Activated T-helper 2 cell treated with anti-CD3 and anti-CD28 coated beads, Interferon-gamma antibody, Interleukin-2, Interleukin-4, amounts not matched to agents 10 μg/mL and 5 μg/mL and 100 μg/mL, durations not matched to agents 14 hours and 24 hours and 36 hours (primary cell): ENCODE measurements around the gene STING1. TPM values are rescaled to one million over a fixed set of nuclear protein-coding genes. Genes with fewer than 3 reads are reported as not detected.
"Not testable (repeated sequence)": the region's sequence is repeated elsewhere in the genome, so short reads cannot be mapped to it uniquely, and the experiment has no call there.

Experiments used
- DNase-seq: peaks from one replicate; pipeline ENCODE4 v3.0.0; 2021; ENCODE audit warnings: low spot score
- H3K27ac Mint-ChIP-seq: one replicate; pipeline ENCODE4 v1.8.0; 2021; ENCODE audit warnings: mixed read lengths
- H3K27me3 Mint-ChIP-seq: one replicate; pipeline ENCODE4 v1.8.0; 2021; ENCODE audit warnings: low read depth, mixed read lengths
- H3K36me3 Mint-ChIP-seq: one replicate; pipeline ENCODE4 v1.8.0; 2021; ENCODE audit warnings: low read depth, mixed read lengths
- H3K4me1 Mint-ChIP-seq: one replicate; pipeline ENCODE4 v1.8.0; 2021; ENCODE audit warnings: low read depth, mixed read lengths
- H3K4me3 Mint-ChIP-seq: one replicate; pipeline ENCODE4 v1.8.0; 2021; ENCODE audit warnings: low read depth, mild to moderate bottlenecking, moderate library complexity, mixed read lengths
- H3K9me3 Mint-ChIP-seq: one replicate; pipeline ENCODE4 v1.8.0; 2021; ENCODE audit warnings: mixed read lengths
- intact Hi-C: fragments of 100-400 bp; cut with micrococcal nuclease; formaldehyde crosslinking; loops from one replicate; pipeline ENCODE4 v1.15.1; 2023
- total RNA-seq: library from RNA; stranded (reverse); gene quantifications from 2 replicates; pipeline ENCODE4 v1.2.3, GENCODE V29; 2022

Gene STING1
- total RNA-seq, 1 donor from 2014 or later, result 169 TPM

DNA sequence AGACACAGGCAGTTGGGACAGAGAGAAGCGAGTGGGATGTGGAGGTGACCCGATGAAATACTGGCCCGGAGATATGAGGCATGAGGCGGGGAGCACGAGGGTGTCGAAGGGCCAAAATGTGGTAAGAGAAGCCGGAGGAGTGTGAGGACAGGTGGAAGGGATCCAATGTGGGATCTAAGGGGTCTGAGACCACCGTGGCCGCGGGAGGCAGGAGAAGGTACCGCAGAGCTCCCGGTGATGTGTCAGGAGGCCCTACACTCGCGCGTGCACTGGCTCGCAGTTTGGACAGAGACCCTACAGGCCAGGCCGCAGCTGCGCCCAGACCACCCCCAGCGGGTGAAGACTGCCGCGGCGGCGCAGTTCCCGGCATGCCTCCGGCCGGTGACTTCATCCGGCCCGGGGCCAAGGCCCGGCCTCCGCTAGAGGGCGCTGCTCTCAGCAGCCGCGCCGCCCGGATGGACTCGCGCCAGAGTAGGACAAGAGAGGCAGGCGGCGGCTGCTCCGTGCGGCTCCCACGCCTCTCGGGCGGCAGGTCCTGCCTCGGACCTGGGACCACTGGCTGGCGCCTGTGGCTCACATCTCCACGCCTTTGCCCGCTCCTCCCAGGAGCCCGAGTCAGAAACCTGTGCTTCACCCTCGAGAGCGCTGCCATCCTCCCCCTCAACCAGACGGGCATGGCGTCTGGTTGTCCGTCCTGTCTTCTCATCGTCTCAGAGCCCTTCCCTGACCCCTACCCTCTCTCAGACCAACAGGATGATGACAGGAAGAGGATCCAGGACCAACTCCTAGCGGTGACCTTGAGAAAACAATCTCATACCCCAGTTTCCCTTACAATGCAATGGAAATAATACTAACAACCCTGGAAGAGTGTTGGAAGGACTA, 35.4 kb upstream of the STING1 start:
- peak overlapping the region; percentile 88 for H3K27ac Mint-ChIP-seq
- peak; percentile 85 for DNase-seq
- no peaks in the 10 kb centered on the region for H3K9me3 Mint-ChIP-seq
- peaks cover 23% of the 10 kb centered on the region for H3K4me1 Mint-ChIP-seq
- no peaks in the 10 kb centered on the region for H3K36me3 Mint-ChIP-seq
- intact Hi-C loops, result loop anchor here (2.0 kb wide), 1 partner anchor 43 kb away; the partner anchor contains the start of gene UBE2D2
- H3K27me3 Mint-ChIP-seq, result no peaks in the 10 kb centered on the region
- H3K4me3 Mint-ChIP-seq, result peak overlapping the region; percentile 79

DNA sequence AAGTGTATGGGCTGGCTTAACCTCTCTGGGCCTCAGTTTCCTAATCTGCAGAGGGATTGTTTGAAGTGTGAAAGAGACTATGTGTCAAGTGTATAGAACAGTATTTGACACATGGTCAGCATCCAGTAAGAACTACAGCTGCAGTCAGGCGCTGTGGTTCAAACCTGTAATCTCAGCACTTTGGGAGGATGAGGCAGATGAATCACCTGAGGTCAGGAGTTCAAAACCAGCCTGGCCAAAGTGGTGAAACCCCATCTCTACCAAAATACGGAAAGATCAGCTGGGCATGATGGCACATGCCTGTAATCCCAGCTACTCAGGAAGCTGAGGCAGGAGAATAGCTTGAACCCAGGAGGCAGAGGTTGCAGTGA, 31.9 kb upstream of the STING1 start:
- H3K27ac Mint-ChIP-seq, result no peak overlapping the region
- H3K36me3 Mint-ChIP-seq, result peaks cover 5% of the 10 kb centered on the region
- intact Hi-C loops, result loop anchor here (5.0 kb wide), 2 partner anchors 42 to 77 kb away; partner anchors contain the start of genes DNAJC18 and SMIM33
- no peak overlapping the region for H3K4me3 Mint-ChIP-seq
- DNase-seq, result no peak
- peaks cover 5% of the 10 kb centered on the region for H3K9me3 Mint-ChIP-seq
- H3K27me3 Mint-ChIP-seq, result no peaks in the 10 kb centered on the region
- H3K4me1 Mint-ChIP-seq, result peaks cover 50% of the 10 kb centered on the region

DNA sequence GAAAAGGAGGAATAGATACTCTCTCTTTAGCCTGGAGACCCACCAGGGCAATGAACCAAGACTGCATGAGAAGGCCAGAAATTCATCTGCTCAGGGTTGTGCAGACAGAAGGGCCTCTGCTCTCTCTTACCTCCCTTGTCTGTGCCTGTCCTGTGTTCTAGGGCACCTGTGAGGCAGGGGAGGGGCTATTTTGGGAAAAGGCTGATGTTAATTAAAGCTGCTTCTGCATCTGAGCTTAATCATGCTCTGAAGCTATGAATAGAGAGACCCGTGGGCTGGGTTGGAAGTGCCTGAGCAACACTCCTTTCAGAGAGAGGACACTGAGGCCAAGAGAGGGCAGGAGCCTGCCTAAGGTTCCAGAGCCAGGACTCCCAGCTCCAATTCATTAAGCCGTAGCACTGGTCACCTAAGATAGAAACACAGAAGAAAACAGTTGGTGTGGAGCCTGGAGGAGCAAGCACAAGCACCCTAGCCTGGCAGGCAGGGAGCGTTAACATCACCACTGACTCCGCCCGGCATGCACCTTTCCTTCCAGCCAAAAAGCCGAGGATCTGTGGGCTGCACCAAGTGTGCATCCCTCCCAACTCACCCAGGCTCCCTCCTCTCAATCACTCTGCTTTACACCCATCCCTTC, 31.4 kb upstream of the STING1 start:
- Mint-ChIP-seq H3K27ac (peak overlapping the region; percentile 24), H3K27me3 (no peaks in the 10 kb centered on the region), H3K9me3 (peaks cover 5% of the 10 kb centered on the region), H3K4me3 (no peak overlapping the region), H3K36me3 (peaks cover 5% of the 10 kb centered on the region), H3K4me1 (peaks cover 50% of the 10 kb centered on the region)
- intact Hi-C loops, result loop anchor here (1.0 to 5.0 kb wide), 5 partner anchors 32 to 99 kb away; partner anchors contain the start of genes DNAJC18, SMIM33 and STING1
- no peak for DNase-seq

DNA sequence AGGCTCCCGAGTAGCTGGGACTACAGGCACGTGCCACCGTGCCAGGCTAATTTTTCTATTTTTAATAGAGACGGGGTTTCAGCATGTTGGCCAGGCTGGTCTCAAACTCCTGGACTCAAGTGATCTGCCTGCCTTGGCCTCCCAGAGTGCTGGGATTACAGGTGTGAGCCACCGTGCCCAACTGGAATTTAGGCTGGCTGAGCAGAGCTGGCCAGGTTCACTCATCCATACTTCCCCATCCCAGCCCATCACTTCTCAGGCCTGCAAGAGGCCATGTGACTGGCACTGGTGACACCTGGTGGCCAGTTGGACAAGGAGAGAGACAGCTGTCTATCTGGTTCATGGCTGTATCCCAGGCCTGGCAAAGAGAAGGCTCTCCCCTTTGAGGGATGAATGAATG, 30.9 kb upstream of the STING1 start:
- intact Hi-C loops, result loop anchor here (1.0 to 5.0 kb wide), 5 partner anchors 31 to 99 kb away; partner anchors contain the start of genes DNAJC18, SMIM33 and STING1
- DNase-seq, result peak; percentile 69
- Mint-ChIP-seq H3K4me1 (peaks cover 48% of the 10 kb centered on the region), H3K27ac (peak overlapping the region; percentile 9)
- not testable (repeated sequence) for H3K9me3 Mint-ChIP-seq, H3K27me3 Mint-ChIP-seq, H3K36me3 Mint-ChIP-seq, H3K4me3 Mint-ChIP-seq

DNA sequence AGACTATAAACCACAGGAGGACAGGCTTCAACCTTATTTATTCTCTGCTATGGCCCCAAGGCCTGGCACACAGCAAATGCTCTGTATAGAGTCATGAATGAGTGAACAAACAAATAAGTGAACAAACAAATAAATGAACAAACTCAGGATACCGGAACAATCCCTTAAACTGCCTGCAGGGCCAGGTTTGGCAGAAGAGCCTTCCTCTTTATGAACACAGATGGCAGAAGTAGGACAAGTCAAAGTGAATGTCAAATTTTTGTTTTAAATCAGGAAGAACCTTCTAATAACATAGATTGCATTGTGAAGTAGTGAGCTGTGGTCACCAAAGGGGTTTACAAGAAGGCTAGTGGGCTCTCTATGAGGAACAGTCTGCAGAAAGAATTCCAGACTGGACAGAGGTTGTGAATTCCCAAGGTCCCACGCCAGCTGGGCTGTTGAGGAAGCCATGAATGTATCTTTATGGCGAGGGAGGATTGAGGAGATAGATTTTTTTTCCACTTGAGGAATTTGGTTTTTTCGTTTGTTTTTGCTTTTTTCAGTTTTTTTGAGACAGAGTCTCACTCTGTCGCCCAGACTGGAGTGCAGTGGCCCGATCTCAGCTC, 30.3 kb upstream of the STING1 start:
- Mint-ChIP-seq H3K4me1 (peaks cover 48% of the 10 kb centered on the region), H3K4me3 (no peak overlapping the region), H3K27ac (peak overlapping the region; percentile 82), H3K9me3 (peaks cover 5% of the 10 kb centered on the region), H3K36me3 (peaks cover 5% of the 10 kb centered on the region), H3K27me3 (no peaks in the 10 kb centered on the region)
- no peak for DNase-seq
- intact Hi-C loops, result loop anchor here (1.0 to 5.0 kb wide), 5 partner anchors 31 to 98 kb away; partner anchors contain the start of genes DNAJC18, SMIM33 and STING1

DNA sequence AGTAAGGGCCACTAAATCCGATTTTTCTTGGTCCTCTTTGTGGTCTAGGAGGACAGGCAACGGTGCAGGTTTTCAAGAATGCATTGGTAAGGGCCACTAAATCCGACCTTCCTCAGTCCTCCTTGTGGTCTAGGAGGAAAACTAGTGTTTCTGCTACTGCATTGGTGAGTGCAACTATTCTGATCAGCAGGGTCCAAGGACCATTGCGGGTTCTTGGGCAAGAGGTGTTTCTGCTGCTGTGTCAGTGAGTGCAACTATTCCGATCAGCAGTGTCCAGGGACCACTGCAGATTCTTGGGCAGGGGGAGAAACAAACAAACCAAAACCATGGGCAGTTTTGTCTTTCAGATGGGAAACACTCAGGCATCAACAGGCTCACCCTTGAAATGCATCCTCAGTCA, 22.2 kb upstream of the STING1 start:
- H3K36me3 Mint-ChIP-seq, H3K9me3 Mint-ChIP-seq, intact Hi-C loops: not testable (repeated sequence)

DNA sequence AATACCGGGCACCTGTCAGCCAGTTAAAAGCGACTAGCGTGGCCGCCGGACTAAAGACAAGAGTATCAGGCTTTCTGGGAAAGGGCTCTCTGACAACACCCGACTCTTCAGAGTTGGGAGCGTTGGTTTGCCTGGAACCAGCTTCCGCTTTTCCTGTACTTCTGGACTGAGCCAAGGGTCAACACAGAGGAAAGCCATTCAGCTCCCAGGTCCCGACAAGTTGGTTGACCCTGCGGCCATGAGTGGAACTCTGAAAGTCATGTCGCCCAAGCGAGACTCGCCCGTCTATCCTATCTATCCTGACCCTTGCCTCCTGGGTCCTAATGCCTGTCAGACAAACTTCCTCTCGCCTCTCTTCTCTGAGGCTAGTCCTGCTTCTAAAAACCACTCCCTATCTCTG, 21.3 kb upstream of the STING1 start:
- H3K27me3 Mint-ChIP-seq, H3K4me1 Mint-ChIP-seq, intact Hi-C loops, DNase-seq, H3K27ac Mint-ChIP-seq, H3K36me3 Mint-ChIP-seq, H3K9me3 Mint-ChIP-seq, H3K4me3 Mint-ChIP-seq: not testable (repeated sequence)

More for the DNA sequence above, 22.2 kb upstream of the STING1 start:
- not testable (repeated sequence) for DNase-seq, H3K27me3 Mint-ChIP-seq, H3K27ac Mint-ChIP-seq, H3K4me1 Mint-ChIP-seq, H3K4me3 Mint-ChIP-seq

DNA sequence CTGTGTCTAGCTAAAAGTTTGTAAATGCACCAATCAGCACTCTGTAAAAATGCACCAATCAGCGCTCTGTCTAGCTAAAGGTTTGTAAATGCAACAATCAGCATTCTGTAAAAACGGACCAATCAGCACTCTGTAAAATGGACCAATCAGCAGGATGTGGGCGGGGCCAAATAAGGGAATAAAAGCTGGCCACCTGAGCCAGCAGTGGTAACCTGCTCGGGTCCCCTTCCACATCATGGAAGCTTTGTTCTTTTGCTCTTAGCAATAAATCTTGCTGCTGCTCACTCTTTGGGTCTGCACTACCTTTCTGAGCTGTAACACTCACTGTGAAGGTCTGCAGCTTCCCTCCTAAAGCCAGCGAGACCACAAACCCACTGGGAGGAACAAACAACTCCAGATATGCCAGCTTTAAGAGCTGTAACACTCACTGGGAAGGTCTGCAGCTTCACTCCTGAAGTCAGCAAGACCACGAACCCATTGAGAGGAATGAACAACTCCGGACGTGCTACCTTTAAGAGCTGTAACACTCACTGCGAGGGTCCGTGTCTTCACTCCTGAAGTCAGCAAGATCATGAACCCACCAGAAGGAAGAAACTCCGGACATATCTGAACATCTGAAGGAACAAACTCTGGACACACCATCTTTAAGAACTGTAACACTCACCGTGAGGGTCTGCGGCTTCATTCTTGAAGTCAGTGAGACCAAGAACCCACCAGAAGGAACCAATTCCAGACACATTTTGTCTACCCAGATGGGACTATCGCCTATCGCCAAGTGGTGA, 20.7 kb upstream of the STING1 start:
- H3K27ac Mint-ChIP-seq, intact Hi-C loops, H3K9me3 Mint-ChIP-seq, H3K4me3 Mint-ChIP-seq, H3K4me1 Mint-ChIP-seq, H3K36me3 Mint-ChIP-seq, H3K27me3 Mint-ChIP-seq, DNase-seq: not testable (repeated sequence)

DNA sequence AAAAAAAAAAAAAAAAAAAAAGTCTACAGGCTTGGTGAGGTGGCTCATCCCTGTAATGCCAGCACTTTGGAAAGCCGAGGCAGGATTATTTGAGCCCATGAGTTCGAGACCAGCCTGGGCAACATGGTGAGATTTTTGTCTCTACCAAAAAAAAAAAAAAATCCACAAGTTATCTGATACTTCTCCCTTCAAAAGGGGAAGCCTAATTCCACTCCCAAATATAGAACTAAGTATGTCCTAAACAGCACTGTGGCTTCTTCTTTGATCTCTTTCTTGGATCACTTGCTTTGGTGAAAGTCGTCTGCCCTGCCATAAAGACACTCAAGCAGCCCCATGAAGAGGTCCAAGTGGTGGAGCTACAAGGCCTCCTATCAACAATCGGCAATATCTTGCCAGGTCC, 18.8 kb upstream of the STING1 start:
- H3K27me3 Mint-ChIP-seq, result peaks cover 2% of the 10 kb centered on the region
- H3K4me1 Mint-ChIP-seq, result peaks cover under 1% of the 10 kb centered on the region
- intact Hi-C loops, result no loop called here
- no peaks in the 10 kb centered on the region for H3K9me3 Mint-ChIP-seq
- no peak for DNase-seq
- H3K36me3 Mint-ChIP-seq, result no peaks in the 10 kb centered on the region
- no peak overlapping the region for H3K27ac Mint-ChIP-seq
- no peak overlapping the region for H3K4me3 Mint-ChIP-seq

DNA sequence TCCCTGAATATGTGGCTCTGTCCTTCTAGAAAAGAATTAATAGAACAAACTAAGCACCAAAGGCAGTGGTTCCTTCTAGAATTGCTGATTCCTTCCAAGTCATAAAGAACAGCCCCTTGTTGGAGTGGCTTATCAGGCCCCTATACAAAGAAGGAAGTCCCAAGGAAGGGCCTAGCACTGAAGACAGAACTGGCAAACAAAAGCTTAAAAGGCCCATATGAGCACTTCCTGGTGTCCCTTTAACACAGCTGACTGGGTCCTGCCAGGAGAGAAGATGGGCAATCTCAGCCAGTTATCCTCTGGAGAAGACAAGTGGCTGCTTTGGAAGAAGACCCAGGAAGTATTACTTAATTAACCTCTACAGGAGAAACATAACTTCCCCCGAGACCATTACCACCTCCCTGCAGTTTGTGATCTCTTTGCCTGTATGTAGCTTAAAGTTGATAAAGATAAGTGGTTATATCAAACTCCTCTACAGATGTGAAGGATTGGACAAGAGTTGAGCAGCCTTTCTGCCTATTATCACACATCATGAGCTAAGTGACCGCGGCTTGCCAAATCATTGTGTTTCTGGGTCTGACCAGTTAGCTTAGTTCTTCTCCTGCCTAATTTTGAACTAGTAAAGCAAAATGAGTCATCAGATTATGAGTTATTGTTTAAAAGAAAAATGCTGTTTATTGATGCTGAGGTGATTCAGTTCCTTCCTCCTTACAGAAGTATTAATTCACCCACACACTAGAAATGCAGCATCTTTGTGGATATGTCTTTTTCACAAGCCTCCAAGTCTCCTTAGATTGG, 13.3 kb upstream of the STING1 start:
- H3K9me3 Mint-ChIP-seq, result no peaks in the 10 kb centered on the region
- peak overlapping the region; percentile 49 for H3K27ac Mint-ChIP-seq
- no peaks in the 10 kb centered on the region for H3K27me3 Mint-ChIP-seq
- intact Hi-C loops, result no loop called here
- no peak for DNase-seq
- no peaks in the 10 kb centered on the region for H3K36me3 Mint-ChIP-seq
- H3K4me1 Mint-ChIP-seq, result peaks cover 23% of the 10 kb centered on the region
- no peak overlapping the region for H3K4me3 Mint-ChIP-seq

DNA sequence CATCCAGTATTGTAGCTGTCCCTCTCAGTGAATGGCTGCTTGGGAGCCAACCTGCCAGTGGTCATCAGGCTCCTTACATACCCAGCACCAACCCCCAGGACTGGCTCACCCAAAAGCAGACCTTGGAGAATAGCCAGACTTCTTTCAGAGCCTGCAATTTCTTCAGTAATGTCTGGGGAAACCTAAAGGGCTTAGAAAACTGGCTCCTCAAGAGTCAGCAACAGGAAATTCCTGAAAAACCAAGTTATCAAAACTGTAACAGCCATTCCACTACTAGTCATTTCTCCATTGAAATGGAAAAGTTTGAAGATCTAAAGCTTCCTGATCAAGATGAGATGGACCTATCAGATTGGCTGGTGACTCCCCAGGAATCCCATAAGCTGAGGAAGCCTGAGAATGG, 12.3 kb upstream of the STING1 start:
- DNase-seq, result no peak
- no peaks in the 10 kb centered on the region for H3K9me3 Mint-ChIP-seq
- intact Hi-C loops, result no loop called here
- peaks cover 23% of the 10 kb centered on the region for H3K4me1 Mint-ChIP-seq
- no peaks in the 10 kb centered on the region for H3K27me3 Mint-ChIP-seq
- H3K36me3 Mint-ChIP-seq, result no peaks in the 10 kb centered on the region
- H3K4me3 Mint-ChIP-seq, result no peak overlapping the region
- H3K27ac Mint-ChIP-seq, result no peak overlapping the region

DNA sequence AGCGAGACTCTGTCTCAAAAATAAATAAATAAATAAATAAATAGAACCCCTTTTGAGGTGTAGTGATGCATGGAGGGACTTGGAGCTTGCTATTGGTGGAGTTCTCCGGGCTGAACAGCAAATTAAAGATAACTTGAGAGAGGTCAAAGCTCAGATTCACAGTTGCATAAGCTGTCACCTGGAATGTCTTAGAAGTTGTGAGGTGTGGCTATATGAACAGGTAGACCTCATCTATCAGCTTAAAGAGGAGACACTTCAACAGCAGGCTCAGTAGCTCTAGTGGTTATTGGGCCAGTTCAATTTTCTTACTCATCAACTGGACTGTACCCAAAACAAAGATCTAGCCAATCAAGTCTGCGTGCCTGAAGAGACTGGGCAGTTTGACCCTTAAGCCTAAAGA, 11.7 kb upstream of the STING1 start:
- H3K36me3 Mint-ChIP-seq, result no peaks in the 10 kb centered on the region
- DNase-seq, result no peak
- peaks cover 24% of the 10 kb centered on the region for H3K4me1 Mint-ChIP-seq
- H3K27ac Mint-ChIP-seq, result no peak overlapping the region
- no peaks in the 10 kb centered on the region for H3K9me3 Mint-ChIP-seq
- intact Hi-C loops, result no loop called here
- no peaks in the 10 kb centered on the region for H3K27me3 Mint-ChIP-seq
- H3K4me3 Mint-ChIP-seq, result no peak overlapping the region
